CD14-positive monocyte (primary cell): ENCODE data around the gene FOXP1. TPM values are rescaled to one million over a fixed set of nuclear protein-coding genes. Genes with fewer than 3 reads are reported as not detected.

Experiments
- DNase-seq, 3 donors: peaks; one replicate each; pipeline ENCODE4 v3.0.0-alpha.2; 2011 to 2022
- H2AFZ ChIP-seq: 2 replicates; pipeline ENCODE4 v1.6.0; 2012; ENCODE audit warnings: mild to moderate bottlenecking, low read depth, low read length, inconsistent platforms; ENCODE audit not compliant: insufficient read depth, poor library complexity, severe bottlenecking
- H3K27ac ChIP-seq, 2 donors: 1 replicate in 1 of 2; 2 replicates in 1 of 2; pipeline ENCODE4 v1.5.1; 2012 to 2013; ENCODE audit warnings: low read length in 2 of 2, control low read depth in 1 of 2, inconsistent platforms in 1 of 2, low read depth in 1 of 2, mild to moderate bottlenecking in 1 of 2
- H3K27me3 ChIP-seq, 2 donors: one replicate each; pipeline versions ENCODE4 v1.6.0 to v1.6.1; 2011 to 2013; ENCODE audit warnings: low read length in 2 of 2; ENCODE audit not compliant: control insufficient read depth in 2 of 2, insufficient read depth in 2 of 2
- H3K36me3 ChIP-seq, 2 donors: replicated peaks in 1 of 2; 1 replicate in 1 of 2; 2 replicates in 1 of 2; pipeline versions ENCODE4 v1.5.1 to v1.6.1; 2012 to 2013; ENCODE audit warnings: low read length in 2 of 2, control low read depth in 1 of 2, inconsistent platforms in 1 of 2, mild to moderate bottlenecking in 1 of 2; ENCODE audit not compliant: insufficient read depth in 2 of 2, control insufficient read depth in 1 of 2
- H3K4me1 ChIP-seq, 2 donors: 1 replicate in 1 of 2; 2 replicates in 1 of 2; pipeline versions ENCODE4 v1.5.1 to v1.6.1; 2012 to 2013; ENCODE audit warnings: low read length in 2 of 2, control low read depth in 1 of 2, inconsistent platforms in 1 of 2, mild to moderate bottlenecking in 1 of 2, moderate library complexity in 1 of 2; ENCODE audit not compliant: insufficient read depth in 2 of 2, control insufficient read depth in 1 of 2
- H3K4me2 ChIP-seq: replicated peaks from 2 replicates; pipeline ENCODE3; 2012; ENCODE audit warnings: low read length, moderate library complexity, mild to moderate bottlenecking; ENCODE audit not compliant: poor library complexity, severe bottlenecking; ENCODE audit errors: extremely low read depth
- H3K4me3 ChIP-seq, 3 experiments: fragments of 200-600 bp in 1 of 3; sonication (generic) in 1 of 3; replicated peaks in 1 of 3; 1 replicate in 2 of 3; 2 replicates in 1 of 3; pipeline ENCODE4 v1.5.1; 2011 to 2013; ENCODE audit warnings: low read length in 3 of 3, mild to moderate bottlenecking in 3 of 3, control low read depth in 2 of 3, low read depth in 2 of 3, inconsistent platforms in 1 of 3, moderate library complexity in 1 of 3
- H3K79me2 ChIP-seq: 2 replicates; pipeline ENCODE4 v1.6.0; 2012; ENCODE audit warnings: mild to moderate bottlenecking, control low read depth, inconsistent platforms, low read length, moderate library complexity; ENCODE audit not compliant: insufficient read depth
- H3K9ac ChIP-seq: 2 replicates; pipeline ENCODE4 v1.6.0; 2017; ENCODE audit warnings: low read length, mild to moderate bottlenecking; ENCODE audit not compliant: insufficient read depth, poor library complexity, severe bottlenecking
- H3K9me3 ChIP-seq, 2 donors: replicated peaks in 1 of 2; 1 replicate in 1 of 2; 2 replicates in 1 of 2; pipeline versions ENCODE4 v1.5.1 to v1.6.1; 2012 to 2013; ENCODE audit warnings: low read length in 2 of 2, control low read depth in 1 of 2; ENCODE audit not compliant: control insufficient read depth in 1 of 2, insufficient read depth in 1 of 2
- H4K20me1 ChIP-seq: 2 replicates; pipeline ENCODE4 v1.6.0; 2012; ENCODE audit warnings: mild to moderate bottlenecking, low read length, control low read depth, moderate library complexity; ENCODE audit not compliant: insufficient read depth
- H3K27ac Mint-ChIP-seq, 7 donors: one replicate each; pipeline ENCODE4 v1.8.0; 2020; ENCODE audit warnings: mild to moderate bottlenecking in 7 of 7, mixed read lengths in 7 of 7, moderate library complexity in 6 of 7, inconsistent platforms in 2 of 7
- H3K27me3 Mint-ChIP-seq, 3 donors: one replicate each; pipeline ENCODE4 v1.8.0; 2021 to 2022; ENCODE audit warnings: low read depth in 3 of 3, mild to moderate bottlenecking in 3 of 3, mixed read lengths in 3 of 3, moderate library complexity in 3 of 3, inconsistent platforms in 1 of 3
- H3K36me3 Mint-ChIP-seq, 2 donors: one replicate each; pipeline ENCODE4 v1.8.0; 2020; ENCODE audit warnings: mixed read lengths in 2 of 2, inconsistent platforms in 1 of 2, mild to moderate bottlenecking in 1 of 2
- H3K4me1 Mint-ChIP-seq: one replicate; pipeline ENCODE4 v1.8.0; 2020; ENCODE audit warnings: mild to moderate bottlenecking, mixed read lengths
- H3K4me3 Mint-ChIP-seq, 2 donors: one replicate each; pipeline ENCODE4 v1.8.0; 2020; ENCODE audit warnings: mild to moderate bottlenecking in 2 of 2, mixed read lengths in 2 of 2, moderate library complexity in 1 of 2
- H3K9me3 Mint-ChIP-seq, 7 donors: one replicate each; pipeline ENCODE4 v1.8.0; 2020 to 2022; ENCODE audit warnings: mixed read lengths in 7 of 7, mild to moderate bottlenecking in 6 of 7, moderate library complexity in 6 of 7, inconsistent platforms in 2 of 7
- CTCF ChIP-seq: fragments of 200-600 bp; IDR thresholded peaks from one replicate; pipeline ENCODE4 v1.8.0; 2022; ENCODE audit warnings: antibody characterized with exemption, mild to moderate bottlenecking
- WGBS: methylation state at CpG from one replicate; pipeline ENCODE4 v1.1.5; 2013; ENCODE audit warnings: missing lambda C conversion rate; ENCODE audit not compliant: insufficient coverage; 5-methylcytosine and 5-hydroxymethylcytosine counted together
- intact Hi-C, 2 donors: fragments of 100-400 bp; cut with micrococcal nuclease; formaldehyde crosslinking; loops; one replicate each; pipeline versions ENCODE4 v1.15.0 to v1.15.1; 2023
- polyA plus RNA-seq, 3 donors: library from polyadenylated mRNA; depleted of rRNA in 1 of 3; unstranded in 2 of 3; stranded (reverse) in 1 of 3; fragments of 300-500 nt in 2 of 3; fragments of >200 nt in 1 of 3; fragmentation: Illumina TruSeq in 2 of 3; gene quantifications; 1 replicate in 2 of 3; 2 replicates in 1 of 3; pipeline ENCODE4 v1.2.3, GENCODE V29; 2012 to 2021

The FOXP1 gene
- polyA plus RNA-seq, 3 donors = 25.7 to 42.6 (median 27.8) TPM

GRCh38 chr3:71356265-71356664, 227.3 kb downstream of the FOXP1 start:
- 96% methylated on average over 4 of the region's 6 CpGs for WGBS
- H3K36me3 ChIP-seq = peaks cover 19 to 44% of the 10 kb centered on the region in 2 donors
- no peak overlapping the region for H3K4me3 Mint-ChIP-seq
- no peak overlapping the region for H3K27ac Mint-ChIP-seq
- DNase-seq = no peak
- intact Hi-C loops = no loop called here
- peaks cover 0 to 4% (median 0%) of the 10 kb centered on the region in 7 donors for H3K9me3 Mint-ChIP-seq
- peaks cover 25 to 39% of the 10 kb centered on the region in 2 donors for H3K36me3 Mint-ChIP-seq
- no peak overlapping the region for H3K4me3 ChIP-seq
- H3K4me1 Mint-ChIP-seq = no peaks in the 10 kb centered on the region
- H3K4me1 ChIP-seq = no peaks in the 10 kb centered on the region
- H3K27me3 Mint-ChIP-seq = no peaks in the 10 kb centered on the region
- H3K27me3 ChIP-seq = no peaks in the 10 kb centered on the region
- H3K9me3 ChIP-seq = no peaks in the 10 kb centered on the region
- H3K27ac ChIP-seq = peak overlapping the region in 1 of 2 donors; percentile 12
- peaks cover 22% of the 10 kb centered on the region for H3K79me2 ChIP-seq
- H3K4me2 ChIP-seq = no peak overlapping the region
- H2AFZ ChIP-seq = no peak overlapping the region
- peaks cover 86% of the 10 kb centered on the region for H4K20me1 ChIP-seq
- TF ChIP-seq CTCF = no peak
- H3K9ac ChIP-seq = no peak overlapping the region

- H3K4me1 Mint-ChIP-seq = no peaks in the 10 kb centered on the region
- no peaks in the 10 kb centered on the region for H3K9me3 ChIP-seq
- no peak for DNase-seq
- no peak overlapping the region for H3K4me2 ChIP-seq
- no peak overlapping the region for H3K27ac Mint-ChIP-seq
- no peak overlapping the region for H3K9ac ChIP-seq
- no peak overlapping the region for H2AFZ ChIP-seq
- peaks cover 26% of the 10 kb centered on the region for H3K79me2 ChIP-seq
- intact Hi-C loops = no loop called here
- H3K36me3 Mint-ChIP-seq = peaks cover 26 to 43% of the 10 kb centered on the region in 2 donors
- H3K27me3 ChIP-seq = no peaks in the 10 kb centered on the region
- no peaks in the 10 kb centered on the region for H3K27me3 Mint-ChIP-seq
- no peak overlapping the region for H3K4me3 ChIP-seq
- H3K36me3 ChIP-seq = peaks cover 19 to 44% of the 10 kb centered on the region in 2 donors
- H3K4me1 ChIP-seq = no peaks in the 10 kb centered on the region
- peaks cover 86% of the 10 kb centered on the region for H4K20me1 ChIP-seq
- no peak overlapping the region for H3K4me3 Mint-ChIP-seq
- H3K27ac ChIP-seq = no peak overlapping the region
- TF ChIP-seq CTCF = no peak
- H3K9me3 Mint-ChIP-seq = peaks cover 0 to 4% (median 0%) of the 10 kb centered on the region in 7 donors
- WGBS = 100% methylated on average over 3 of the region's 7 CpGs
Measured at GRCh38 chr3:71355862-71356261, 227.7 kb downstream of the FOXP1 start.
